ENCODE results near the gene LRBA.

Gene LRBA

DNA sequence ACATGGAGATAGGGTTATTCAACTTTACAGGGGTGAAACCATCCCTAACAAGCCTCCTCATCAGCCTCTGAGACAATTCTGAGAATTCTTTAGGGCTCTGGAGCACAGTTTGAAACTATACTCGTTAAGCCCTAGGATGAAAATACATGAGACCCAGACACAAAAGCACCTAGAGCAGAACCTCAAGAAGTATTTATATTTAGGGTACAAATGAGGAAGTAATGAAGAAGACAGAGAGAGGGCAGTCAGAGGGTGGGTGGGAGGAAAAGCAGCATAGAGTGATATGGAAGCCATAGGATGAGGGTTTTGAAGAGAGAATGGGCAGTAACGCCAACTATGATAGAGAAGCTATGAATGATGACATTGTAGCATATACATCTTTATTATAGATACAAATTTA, 686.6 kb downstream of the LRBA start:
- Histone ChIP-seq H3K4me1 (ENCODE audit: control insufficient read depth, insufficient read depth, low read length) (no peaks in the 10 kb centered on the region), H3K9ac (ENCODE audit: low read depth, low read length) (no peak overlapping the region), H3K36me3 (ENCODE audit: control insufficient read depth, insufficient read depth, low read length) (no peaks in the 10 kb centered on the region), H3K27me3 (ENCODE audit: control insufficient read depth, insufficient read depth, low read length) (no peaks in the 10 kb centered on the region), H3K9me3 (ENCODE audit: control insufficient read depth, insufficient read depth, low read length) (no peaks in the 10 kb centered on the region), H3K4me3 (ENCODE audit: low read depth, low read length) (no peak overlapping the region)

GRCh38 chr4:150327262-150327780, 687.8 kb downstream of the LRBA start:
- Histone ChIP-seq H3K9ac (ENCODE audit: low read depth, low read length) (no peak overlapping the region), H3K4me1 (ENCODE audit: control insufficient read depth, insufficient read depth, low read length) (no peaks in the 10 kb centered on the region), H3K36me3 (ENCODE audit: control insufficient read depth, insufficient read depth, low read length) (no peaks in the 10 kb centered on the region), H3K4me3 (ENCODE audit: low read depth, low read length) (no peak overlapping the region), H3K27me3 (ENCODE audit: control insufficient read depth, insufficient read depth, low read length) (no peaks in the 10 kb centered on the region), H3K9me3 (ENCODE audit: control insufficient read depth, insufficient read depth, low read length) (no peaks in the 10 kb centered on the region)

DNA sequence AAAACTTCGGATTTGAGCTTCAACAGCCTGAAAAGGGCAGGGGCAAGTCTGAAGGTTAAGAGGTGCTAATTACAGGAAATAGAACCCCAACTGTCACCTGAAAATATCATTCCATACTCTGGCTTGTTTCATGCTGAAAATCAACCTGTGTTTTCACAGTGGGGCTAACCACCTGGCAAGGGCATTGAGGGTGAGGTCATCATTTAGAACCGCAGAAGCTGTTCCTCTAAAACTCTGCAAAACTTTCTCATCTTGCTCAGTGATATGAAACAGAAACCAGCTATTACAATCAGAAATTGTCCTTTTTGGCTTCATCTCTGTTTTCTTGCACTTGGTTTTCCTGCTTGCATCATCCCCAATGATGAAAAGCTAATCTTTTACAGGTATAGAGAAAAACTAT, 689.2 kb downstream of the LRBA start:
- Histone ChIP-seq H3K36me3 (ENCODE audit: control insufficient read depth, insufficient read depth, low read length) (no peaks in the 10 kb centered on the region), H3K4me3 (ENCODE audit: low read depth, low read length) (no peak overlapping the region), H3K27me3 (ENCODE audit: control insufficient read depth, insufficient read depth, low read length) (no peaks in the 10 kb centered on the region), H3K9me3 (ENCODE audit: control insufficient read depth, insufficient read depth, low read length) (no peaks in the 10 kb centered on the region), H3K4me1 (ENCODE audit: control insufficient read depth, insufficient read depth, low read length) (no peaks in the 10 kb centered on the region), H3K9ac (ENCODE audit: low read depth, low read length) (no peak overlapping the region)

DNA sequence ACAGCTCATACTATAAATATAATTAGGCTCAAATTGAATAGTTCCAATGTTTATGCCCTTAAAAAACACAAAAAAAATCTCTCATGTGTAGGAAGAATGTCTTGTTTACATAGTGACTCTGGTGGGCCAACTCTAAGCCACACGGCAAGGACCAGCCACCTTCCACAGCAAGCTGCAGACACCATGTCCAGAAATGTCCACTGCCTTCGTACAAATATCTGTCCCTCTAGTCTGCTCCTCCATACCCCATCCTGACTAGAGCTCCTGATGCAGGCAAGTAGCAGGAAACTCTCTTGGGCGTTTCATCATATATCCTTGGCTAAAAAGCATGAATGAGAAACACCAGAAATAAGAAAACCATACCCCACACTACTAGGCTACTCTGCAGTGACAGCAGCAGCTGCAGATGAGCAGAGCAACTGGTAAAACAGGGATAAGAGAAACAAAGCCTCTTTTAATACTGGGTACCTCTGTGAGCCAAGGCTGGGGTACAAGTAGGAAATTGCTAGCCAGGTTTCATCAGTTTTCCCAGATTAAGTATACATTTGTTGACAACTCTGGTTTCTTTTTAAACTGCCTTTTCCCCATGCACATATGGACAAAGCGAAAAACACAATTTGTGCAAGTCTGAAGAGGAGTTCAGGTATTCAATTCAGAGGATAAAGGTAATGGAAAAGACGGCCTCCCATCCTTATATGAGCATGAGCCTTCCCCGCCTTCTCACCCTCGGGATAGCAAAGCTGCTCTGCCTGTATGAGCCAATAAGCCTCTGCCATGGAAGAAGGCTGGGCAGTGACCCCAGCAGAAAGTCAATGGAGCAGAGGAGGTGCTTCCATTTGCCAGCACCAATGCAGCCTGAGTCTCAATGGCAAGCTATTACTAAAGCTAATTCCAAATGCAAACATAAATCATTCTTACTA, 691.4 kb downstream of the LRBA start:
- no peak overlapping the region for H3K9ac ChIP-seq (ENCODE audit: low read depth, low read length)

DNA sequence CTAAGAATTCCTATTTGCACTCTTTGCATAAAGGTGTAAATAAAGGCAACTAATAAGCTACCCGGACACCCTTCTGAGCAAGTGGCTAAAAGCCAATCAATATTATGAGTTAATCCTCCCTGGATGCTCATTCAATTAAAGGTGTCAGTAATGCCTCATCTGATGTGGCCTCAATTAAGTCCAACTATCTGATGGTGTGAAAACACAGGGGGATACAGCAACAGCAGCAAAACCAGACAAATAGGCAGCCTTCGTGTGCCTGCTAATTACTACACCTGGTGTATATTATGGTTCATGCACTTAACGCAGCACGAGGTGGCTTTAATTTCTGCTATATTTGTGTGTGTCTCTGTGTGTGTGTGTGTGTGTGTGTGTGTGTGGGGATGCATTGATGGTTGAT, 692.4 kb downstream of the LRBA start:
- Histone ChIP-seq H3K9me3 (ENCODE audit: control insufficient read depth, insufficient read depth, low read length) (no peaks in the 10 kb centered on the region), H3K4me3 (ENCODE audit: low read depth, low read length) (no peak overlapping the region), H3K27me3 (ENCODE audit: control insufficient read depth, insufficient read depth, low read length) (no peaks in the 10 kb centered on the region), H3K9ac (ENCODE audit: low read depth, low read length) (no peak overlapping the region), H3K36me3 (ENCODE audit: control insufficient read depth, insufficient read depth, low read length) (no peaks in the 10 kb centered on the region), H3K4me1 (ENCODE audit: control insufficient read depth, insufficient read depth, low read length) (no peaks in the 10 kb centered on the region)

More for the DNA sequence above, 691.4 kb downstream of the LRBA start:
- Histone ChIP-seq H3K9me3 (ENCODE audit: control insufficient read depth, insufficient read depth, low read length) (no peaks in the 10 kb centered on the region), H3K4me3 (ENCODE audit: low read depth, low read length) (no peak overlapping the region), H3K27me3 (ENCODE audit: control insufficient read depth, insufficient read depth, low read length) (no peaks in the 10 kb centered on the region), H3K36me3 (ENCODE audit: control insufficient read depth, insufficient read depth, low read length) (no peaks in the 10 kb centered on the region), H3K4me1 (ENCODE audit: control insufficient read depth, insufficient read depth, low read length) (no peaks in the 10 kb centered on the region)

DNA sequence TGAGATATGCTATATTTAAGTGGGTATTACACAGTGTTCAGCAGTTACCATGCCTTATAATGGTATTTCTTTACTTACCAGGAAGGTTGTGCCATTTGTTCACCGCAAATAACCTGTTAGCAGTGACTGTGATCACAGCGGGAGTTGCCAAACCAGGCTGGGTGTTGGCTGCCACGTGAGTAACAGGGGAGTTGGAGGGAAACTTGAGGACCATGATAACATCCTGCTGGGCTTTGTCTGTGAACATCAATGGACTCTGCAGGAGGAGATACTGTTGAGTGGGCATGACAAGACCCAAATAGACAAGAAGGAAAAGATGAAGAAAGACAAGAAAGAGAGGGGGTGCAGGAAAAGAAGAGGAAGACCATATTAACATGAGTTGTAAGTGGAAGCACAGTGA, 694.0 kb downstream of the LRBA start:
- H3K4me3 ChIP-seq (ENCODE audit: low read depth, low read length), result no peak overlapping the region
- no peaks in the 10 kb centered on the region for H3K9me3 ChIP-seq (ENCODE audit: control insufficient read depth, insufficient read depth, low read length)
- no peak overlapping the region for H3K9ac ChIP-seq (ENCODE audit: low read depth, low read length)
- H3K27me3 ChIP-seq (ENCODE audit: control insufficient read depth, insufficient read depth, low read length), result no peaks in the 10 kb centered on the region
- no peaks in the 10 kb centered on the region for H3K4me1 ChIP-seq (ENCODE audit: control insufficient read depth, insufficient read depth, low read length)
- no peaks in the 10 kb centered on the region for H3K36me3 ChIP-seq (ENCODE audit: control insufficient read depth, insufficient read depth, low read length)

- peaks cover 9% of the 10 kb centered on the region for H3K4me1 ChIP-seq (ENCODE audit: control insufficient read depth, insufficient read depth, low read length)
- H3K9me3 ChIP-seq (ENCODE audit: control insufficient read depth, insufficient read depth, low read length), result no peaks in the 10 kb centered on the region
- H3K9ac ChIP-seq (ENCODE audit: low read depth, low read length), result no peak overlapping the region
- H3K27me3 ChIP-seq (ENCODE audit: control insufficient read depth, insufficient read depth, low read length), result no peaks in the 10 kb centered on the region
- H3K4me3 ChIP-seq (ENCODE audit: low read depth, low read length), result no peak overlapping the region
- no peaks in the 10 kb centered on the region for H3K36me3 ChIP-seq (ENCODE audit: control insufficient read depth, insufficient read depth, low read length)
Observed at GRCh38 chr4:150318971-150319370, 696.1 kb downstream of the LRBA start.

DNA sequence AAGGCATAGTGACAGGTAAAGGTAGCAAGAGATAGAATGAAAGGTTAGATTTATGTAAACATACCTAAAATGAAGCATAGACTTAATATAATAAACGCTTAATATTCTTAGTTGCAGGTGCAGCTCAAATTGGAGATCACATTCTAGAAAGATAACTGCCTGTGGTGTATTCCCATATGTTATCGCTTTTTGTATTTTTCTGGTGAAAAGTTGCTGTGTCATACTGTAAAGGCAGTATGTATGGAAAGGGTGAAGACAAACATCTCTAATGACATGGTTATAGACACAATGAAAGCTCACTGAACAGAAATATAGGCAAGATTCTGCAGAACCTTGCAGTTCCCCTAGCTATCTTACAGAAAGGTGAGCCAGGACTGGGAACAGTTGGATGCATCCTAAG, 696.6 kb downstream of the LRBA start:
- H3K4me1 ChIP-seq (ENCODE audit: control insufficient read depth, insufficient read depth, low read length), result peaks cover 9% of the 10 kb centered on the region
- H3K4me3 ChIP-seq (ENCODE audit: low read depth, low read length), result no peak overlapping the region
- H3K9ac ChIP-seq (ENCODE audit: low read depth, low read length), result no peak overlapping the region
- no peaks in the 10 kb centered on the region for H3K36me3 ChIP-seq (ENCODE audit: control insufficient read depth, insufficient read depth, low read length)
- no peaks in the 10 kb centered on the region for H3K9me3 ChIP-seq (ENCODE audit: control insufficient read depth, insufficient read depth, low read length)
- no peaks in the 10 kb centered on the region for H3K27me3 ChIP-seq (ENCODE audit: control insufficient read depth, insufficient read depth, low read length)

DNA sequence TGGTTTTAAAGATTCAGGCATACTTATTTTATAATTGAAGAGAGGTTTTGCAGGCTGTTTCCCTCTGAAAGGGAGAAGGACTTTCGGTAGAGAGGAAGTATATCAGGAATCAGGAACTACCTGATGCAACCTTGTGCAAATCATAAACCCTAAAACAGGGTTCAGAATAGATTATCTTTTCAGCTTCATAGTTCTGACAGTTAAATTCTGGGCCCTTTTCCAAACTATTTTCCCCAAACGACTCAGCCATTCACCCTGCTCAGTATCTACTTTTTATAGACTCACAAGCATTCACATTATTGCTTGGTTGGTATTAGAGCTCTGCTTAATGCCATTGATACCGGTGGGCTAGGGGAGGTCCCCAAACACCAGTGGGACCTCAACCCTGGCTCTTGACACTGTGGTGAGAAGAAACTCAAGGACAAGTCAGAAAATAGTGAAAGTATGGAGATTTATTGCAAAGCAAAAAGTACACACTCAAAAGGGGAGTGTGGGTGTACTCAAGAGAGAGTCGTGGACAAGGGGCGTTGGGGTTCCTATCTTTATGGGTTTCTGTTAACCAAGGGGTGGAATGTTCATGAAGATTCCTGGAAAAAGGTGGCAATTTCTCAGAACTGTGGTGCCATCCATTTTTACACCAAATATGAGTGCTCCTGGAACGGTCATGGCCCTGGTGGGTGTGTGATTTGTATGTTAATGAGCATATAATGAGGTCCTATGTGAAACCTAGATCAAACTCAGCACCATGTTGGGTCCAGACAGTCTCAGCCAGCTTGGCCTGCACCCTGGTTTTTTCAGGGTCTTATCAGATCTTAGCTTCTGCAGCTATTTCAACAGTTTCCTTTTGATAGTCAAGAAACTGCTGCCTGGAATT, 698.5 kb downstream of the LRBA start:
- no peaks in the 10 kb centered on the region for H3K9me3 ChIP-seq (ENCODE audit: control insufficient read depth, insufficient read depth, low read length)
- H3K9ac ChIP-seq (ENCODE audit: low read depth, low read length), result no peak overlapping the region
- H3K4me1 ChIP-seq (ENCODE audit: control insufficient read depth, insufficient read depth, low read length), result peaks cover 9% of the 10 kb centered on the region
- H3K27me3 ChIP-seq (ENCODE audit: control insufficient read depth, insufficient read depth, low read length), result no peaks in the 10 kb centered on the region
- no peak overlapping the region for H3K4me3 ChIP-seq (ENCODE audit: low read depth, low read length)
- H3K36me3 ChIP-seq (ENCODE audit: control insufficient read depth, insufficient read depth, low read length), result no peaks in the 10 kb centered on the region

GRCh38 chr4:150315691-150316090, 699.4 kb downstream of the LRBA start:
- H3K4me3 ChIP-seq (ENCODE audit: low read depth, low read length), result no peak overlapping the region
- no peak overlapping the region for H3K9ac ChIP-seq (ENCODE audit: low read depth, low read length)
- peaks cover 9% of the 10 kb centered on the region for H3K4me1 ChIP-seq (ENCODE audit: control insufficient read depth, insufficient read depth, low read length)
- H3K36me3 ChIP-seq (ENCODE audit: control insufficient read depth, insufficient read depth, low read length), result no peaks in the 10 kb centered on the region
- no peaks in the 10 kb centered on the region for H3K27me3 ChIP-seq (ENCODE audit: control insufficient read depth, insufficient read depth, low read length)
- H3K9me3 ChIP-seq (ENCODE audit: control insufficient read depth, insufficient read depth, low read length), result no peaks in the 10 kb centered on the region

DNA sequence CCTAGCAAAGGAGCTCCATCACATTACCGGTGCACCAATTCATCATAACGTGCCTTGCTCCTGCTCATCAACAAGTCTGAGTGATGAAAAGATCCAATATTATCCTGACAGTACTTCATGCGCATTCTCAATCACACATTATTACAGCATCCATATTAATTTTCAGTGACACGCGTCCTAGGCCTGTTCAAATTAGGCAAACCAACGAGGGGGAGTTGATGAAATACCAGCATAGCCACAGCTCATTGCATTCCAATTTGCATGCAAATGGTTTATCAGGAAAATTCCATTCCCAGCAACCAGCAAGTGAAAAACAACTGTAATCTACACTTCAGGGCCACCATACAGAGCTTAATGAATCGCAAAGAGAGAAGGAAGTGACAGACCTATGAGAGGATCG, 699.9 kb downstream of the LRBA start:
- Histone ChIP-seq H3K4me1 (ENCODE audit: control insufficient read depth, insufficient read depth, low read length) (peaks cover 9% of the 10 kb centered on the region), H3K9ac (ENCODE audit: low read depth, low read length) (no peak overlapping the region), H3K4me3 (ENCODE audit: low read depth, low read length) (no peak overlapping the region), H3K9me3 (ENCODE audit: control insufficient read depth, insufficient read depth, low read length) (no peaks in the 10 kb centered on the region), H3K27me3 (ENCODE audit: control insufficient read depth, insufficient read depth, low read length) (no peaks in the 10 kb centered on the region), H3K36me3 (ENCODE audit: control insufficient read depth, insufficient read depth, low read length) (no peaks in the 10 kb centered on the region)

Data from iPS-15b (cell line).